Stimulated activated CD8-positive, alpha-beta memory T cell treated with anti-CD3 and anti-CD28 coated beads, Interleukin-7, amount 100 ng/mL, for 24 hours (primary cell): ENCODE measurements around the gene CAPZA2.
"Not testable (repeated sequence)": the region's sequence is repeated elsewhere in the genome, so short reads cannot be mapped to it uniquely, and the experiment has no call there.

Source experiments
- DNase-seq: peaks from one replicate; pipeline ENCODE4 v3.0.0-alpha.2; 2020; ENCODE audit warnings: low read depth

CAPZA2 gene

DNA sequence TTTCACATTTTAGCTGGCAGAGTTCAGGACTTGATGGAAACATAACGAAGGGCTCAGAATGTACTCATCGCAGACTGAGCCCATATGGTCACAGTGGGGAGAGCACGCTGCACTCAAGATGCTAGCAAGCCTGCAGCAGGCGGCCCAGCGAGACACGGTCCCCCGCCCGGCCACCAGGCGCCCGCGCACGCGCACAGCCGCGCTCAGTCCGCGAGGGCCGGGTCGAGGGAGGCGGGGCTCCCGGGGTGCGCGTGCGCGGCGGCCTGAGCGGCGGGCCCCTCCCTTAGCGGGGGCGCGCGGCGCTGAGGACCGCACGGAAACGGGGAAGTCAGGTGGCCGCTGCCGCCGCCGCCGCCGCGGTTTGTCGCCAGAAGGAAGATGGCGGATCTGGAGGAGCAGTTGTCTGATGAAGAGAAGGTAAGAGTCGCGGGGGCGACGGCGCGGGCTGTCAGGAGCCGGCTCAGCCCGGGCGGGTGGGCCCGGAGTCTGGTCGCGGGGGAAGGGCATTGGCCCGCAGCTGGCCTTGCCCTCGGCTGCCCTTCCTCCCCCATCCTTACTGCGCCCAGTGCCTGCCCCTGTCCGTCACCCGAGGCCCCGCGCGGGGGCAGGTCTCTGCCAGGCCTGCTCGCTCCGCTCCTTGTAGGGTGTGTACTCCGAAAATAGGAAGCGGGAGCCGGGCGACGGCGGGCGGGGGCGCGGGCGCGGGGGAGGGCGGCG is at the start of gene CAPZA2:
Gene CAPZA2 (plus strand): TSS at position 354 of the 717 bp plus-strand sequence. CDS start 25 bp downstream, at position 379.
- peak; percentile 83 for DNase-seq

DNA sequence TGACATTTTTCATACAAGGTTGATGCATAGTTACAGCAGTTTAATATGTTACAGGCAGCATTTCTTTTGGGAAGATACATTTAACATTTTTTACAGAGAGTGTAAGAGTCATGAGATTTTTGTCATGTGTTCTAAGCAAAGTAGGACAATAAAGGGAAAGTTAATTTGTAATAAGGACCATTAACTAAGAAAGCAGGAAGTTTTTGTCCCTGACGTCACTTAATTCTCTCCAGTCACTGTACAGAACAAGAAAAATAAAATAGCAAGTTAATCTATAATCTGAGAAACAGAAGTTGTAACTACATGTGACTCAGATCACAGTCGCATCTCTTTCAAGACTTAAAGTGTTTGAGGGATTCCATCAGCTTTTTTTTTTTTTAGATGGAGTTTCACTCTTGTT is 49.5 kb upstream of the CAPZA2 start:
- no peak for DNase-seq

DNA sequence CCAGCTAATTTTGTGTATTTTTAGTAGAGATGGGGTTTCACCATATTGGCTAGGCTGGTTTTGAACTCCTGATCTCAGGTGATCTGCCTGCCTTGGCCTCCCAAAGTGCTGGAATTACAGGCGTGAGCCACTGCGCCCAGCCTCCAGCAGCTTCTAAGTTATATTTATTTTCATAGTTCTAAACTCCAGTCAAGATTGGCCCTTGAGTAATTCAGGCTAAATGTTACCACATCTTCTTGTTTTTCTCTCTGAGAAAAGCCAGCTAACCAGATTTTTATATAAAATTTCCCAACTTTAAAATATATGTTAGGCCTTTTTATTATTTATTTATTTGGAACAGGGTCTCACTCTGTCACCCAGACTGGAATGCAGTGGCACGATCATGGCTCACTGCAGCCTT is 49.0 kb upstream of the CAPZA2 start:
- DNase-seq, result not testable (repeated sequence)

DNA sequence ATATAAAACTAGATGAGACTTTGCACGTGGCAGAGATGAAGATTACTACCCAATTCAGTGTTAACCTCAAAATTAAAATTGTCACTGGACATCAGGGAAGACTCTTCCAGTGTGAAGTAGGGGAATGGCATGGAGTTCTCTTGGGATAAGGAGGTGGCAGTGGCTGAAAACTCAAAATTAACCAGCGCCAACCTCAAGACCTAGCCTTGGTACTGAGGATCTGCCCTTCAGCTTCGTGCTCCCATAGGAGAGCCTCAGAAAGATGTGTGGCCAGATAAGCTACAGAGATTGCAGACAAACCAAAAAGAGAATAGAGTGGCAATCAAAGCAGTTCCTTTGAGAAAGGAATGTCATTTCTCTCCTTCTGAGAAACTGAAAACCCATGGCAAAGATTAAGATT is 47.3 kb upstream of the CAPZA2 start:
- DNase-seq, result no peak

DNA sequence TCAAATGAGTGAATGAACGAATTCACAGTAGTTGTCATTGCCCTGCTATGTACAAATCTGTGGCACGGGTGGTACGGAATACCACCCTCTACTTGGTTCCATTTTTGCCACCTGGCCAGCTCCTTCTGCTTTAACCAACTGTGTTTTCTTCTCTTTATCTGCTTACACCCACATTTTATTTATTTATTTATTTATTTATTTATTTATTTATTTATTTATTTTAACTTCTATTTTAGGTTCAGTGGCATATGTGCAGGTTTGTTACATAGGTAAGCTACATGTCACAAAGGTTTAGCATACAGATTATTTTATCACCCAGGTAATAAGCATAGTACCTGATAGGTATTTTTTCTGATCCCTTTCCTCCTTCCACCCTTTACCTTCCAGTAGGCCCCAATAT is 42.2 kb upstream of the CAPZA2 start:
- DNase-seq, result no peak

DNA sequence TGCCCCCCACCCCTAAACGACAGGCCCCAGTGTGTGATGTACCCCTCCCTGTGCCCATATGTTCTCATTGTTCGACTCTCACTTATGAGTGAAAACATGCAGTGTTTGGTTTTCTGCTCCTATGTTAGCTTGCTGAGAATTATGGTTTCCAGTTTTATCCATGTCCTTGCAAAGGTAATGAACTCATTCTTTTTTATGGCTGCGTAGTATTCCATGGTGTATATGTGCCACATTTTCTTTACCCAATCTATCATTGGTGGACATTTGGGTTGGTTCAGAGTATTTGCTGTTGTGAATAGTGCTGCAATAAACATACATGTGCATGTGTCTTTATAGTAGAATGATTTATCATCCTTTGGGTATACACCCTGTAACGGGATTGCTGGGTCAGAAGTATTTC is 40.7 kb upstream of the CAPZA2 start:
- DNase-seq, result not testable (repeated sequence)

DNA sequence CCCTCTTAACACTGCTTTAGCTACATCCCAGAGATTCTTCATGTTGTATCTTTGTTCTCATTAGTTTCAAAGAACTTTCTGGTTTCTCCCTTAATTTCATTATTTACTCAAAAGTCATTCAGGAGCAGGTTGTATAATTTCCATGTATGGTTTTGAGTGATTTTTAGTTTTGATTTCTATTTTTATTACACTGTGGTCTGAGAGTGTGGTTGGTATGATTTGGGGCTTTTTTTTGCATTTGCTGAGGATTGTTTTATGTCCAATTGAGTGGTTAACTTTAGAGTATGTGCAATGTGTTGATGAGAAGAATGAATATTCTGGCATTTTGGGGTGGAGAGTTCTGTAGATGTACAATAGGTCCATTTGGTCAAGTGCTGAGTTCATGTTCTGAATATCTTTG is 37.9 kb upstream of the CAPZA2 start:
- DNase-seq, result no peak

DNA sequence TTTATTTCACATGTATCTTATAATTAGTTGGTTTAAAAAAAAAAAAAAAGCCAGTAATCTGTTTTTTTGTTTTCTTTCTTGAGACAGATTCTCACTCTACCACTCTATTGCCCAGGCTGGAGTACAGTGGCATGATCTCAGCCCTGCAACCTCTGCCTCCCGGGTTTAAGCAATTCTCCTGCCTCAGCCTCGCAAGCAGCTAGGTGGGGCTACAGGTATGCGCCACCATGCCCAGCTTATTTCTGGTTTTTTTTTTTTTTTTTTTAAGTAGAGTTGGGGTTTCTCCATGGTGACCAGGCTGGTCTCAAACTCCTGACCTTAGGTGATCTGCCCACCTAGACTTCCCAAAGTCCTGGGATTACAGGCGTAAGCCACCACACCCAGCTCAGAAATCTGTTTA is 34.1 kb upstream of the CAPZA2 start:
- no peak for DNase-seq

DNA sequence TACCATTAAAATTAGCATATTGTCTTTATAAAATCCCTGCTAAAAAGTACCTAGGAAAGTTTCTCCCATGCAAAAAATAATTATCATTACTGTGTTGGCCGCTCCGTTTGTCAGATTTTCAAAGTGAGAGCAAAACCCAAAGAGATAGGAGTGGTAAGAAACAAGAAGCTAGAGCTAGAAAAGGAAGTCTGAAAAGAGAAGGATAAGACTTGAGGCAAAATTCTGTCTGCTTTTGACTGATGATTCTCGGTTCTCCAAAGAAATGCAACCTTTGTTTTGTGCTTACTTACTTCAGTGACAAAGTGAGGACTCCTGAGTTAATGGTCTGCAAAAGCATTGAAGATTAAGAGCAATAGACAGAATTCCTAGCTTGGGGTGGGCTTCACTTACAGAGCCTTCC is 33.3 kb upstream of the CAPZA2 start:
- DNase-seq, result no peak

DNA sequence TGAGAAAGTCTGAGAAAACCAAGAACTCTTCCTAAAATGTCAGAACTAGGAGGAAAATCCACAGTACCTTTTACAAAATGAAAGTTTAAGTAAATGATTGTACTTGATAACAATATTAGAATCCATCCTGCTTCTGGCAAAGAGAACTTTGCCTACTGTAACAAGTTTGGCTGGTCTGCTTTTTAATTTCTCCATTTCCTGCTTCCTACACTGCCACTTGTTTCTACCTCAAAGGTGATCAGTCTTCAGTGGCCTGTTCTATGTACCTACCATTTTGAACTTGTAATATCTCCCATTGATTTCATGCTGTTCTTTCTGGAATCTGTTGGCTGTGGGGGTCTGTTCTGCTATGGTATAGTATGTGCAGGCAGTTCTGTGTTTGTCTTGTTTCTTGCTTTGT is 32.9 kb upstream of the CAPZA2 start:
- no peak for DNase-seq

DNA sequence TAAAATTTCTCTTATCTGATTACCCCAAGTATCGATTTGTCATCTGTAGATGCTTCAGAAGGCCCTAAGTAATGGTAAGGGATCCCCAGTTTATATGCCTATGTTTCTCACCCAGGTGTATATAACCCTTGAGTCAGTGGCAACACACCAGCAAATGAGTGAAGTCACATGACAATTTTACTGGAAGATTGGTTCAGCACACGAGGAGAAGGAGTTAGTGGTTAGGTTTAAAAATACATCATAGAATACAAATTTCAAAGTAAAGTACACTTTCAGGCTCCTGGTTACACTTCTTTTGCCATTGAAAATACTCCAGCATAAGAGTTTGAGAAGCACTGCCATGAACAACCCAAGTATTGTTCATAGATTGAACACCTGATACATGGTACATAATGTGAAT is 29.7 kb upstream of the CAPZA2 start:
- no peak for DNase-seq

DNA sequence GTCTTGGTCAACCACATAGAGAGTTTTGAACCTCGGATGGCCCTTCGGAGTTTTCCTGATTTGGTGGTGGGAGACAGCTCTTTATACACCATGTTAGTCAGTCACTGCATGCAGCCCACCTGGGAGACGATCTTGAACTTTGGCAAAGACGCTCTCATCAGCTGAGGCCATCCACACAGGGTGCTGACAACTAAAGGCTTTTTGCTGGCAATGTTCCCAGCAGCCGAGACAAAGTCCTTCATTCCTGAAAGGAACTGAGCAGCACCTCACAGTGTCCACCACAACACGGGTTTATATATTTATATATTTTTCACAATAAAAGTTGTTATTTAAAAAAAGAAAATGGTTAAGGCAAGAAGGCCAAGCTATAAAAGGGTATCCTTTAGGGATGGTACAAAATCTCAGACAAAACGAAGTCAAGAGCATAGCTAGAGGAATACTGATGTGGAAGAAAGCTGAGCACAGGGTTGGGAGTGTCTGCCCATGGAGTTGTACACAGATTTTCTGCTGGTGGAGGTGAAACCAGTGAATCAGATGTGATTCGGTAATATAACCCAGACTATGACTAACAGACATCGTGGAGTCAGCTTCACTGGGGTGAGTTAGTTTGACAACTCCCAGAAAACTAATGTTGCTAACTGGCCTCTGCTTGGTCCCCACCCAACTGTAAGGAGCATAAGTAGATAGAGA is 27.4 kb upstream of the CAPZA2 start:
- no peak for DNase-seq

DNA sequence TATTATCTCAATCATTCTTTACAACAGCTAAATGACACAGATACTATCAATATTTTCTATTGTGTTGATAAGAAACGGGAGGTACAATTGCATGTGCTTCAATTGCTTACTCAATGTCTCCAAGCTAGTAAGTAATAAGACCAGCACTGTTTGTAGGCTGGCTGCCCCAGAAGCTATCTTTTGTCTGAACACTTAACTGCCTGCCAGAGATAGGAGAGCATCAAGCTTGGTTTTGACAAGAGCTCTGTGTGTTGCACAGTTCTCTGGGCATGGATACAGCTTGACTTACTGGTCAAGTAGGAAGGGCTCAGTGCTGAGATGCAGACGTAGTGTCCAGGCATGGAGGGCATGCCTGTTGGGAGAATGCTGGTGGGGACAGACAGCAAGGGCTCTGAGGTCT is 26.3 kb upstream of the CAPZA2 start:
- DNase-seq, result no peak

DNA sequence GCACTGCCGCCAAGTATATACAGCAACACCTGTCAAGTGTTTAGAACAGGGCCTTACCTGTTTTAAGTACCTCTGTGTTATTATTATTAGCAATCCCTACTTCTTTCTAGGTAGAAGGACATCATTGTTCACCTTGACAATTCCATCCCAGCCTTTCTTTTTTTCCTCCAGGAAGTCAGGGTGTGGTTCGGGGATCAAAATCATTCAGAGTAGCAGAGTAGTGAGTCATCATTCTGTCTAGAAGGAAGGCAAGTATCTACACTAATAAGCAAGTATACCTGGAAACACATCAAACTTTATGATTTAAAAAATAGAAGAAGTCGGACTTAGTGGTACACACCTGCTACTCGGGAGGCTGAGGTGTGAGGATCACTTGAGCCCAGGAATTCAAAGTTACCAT is 25.5 kb upstream of the CAPZA2 start:
- DNase-seq, result no peak

DNA sequence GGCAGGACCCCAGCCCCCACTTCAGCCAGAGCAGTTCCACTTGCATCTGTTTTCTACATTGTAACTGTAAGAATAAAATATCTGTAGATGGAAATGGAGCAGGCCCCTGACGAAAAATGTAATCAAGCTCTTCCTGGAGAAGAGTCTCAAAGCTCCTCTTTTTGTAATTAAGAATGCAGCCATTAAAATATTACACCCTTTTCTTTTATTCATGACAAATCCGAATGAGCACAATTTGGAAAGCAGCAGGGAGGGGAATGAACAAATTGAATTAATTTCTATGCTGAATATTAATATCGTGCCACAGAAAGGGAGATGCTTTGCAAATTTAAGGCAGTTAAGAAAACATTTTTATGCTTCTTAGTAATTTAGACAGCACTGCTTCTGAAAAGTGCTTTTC is 24.8 kb upstream of the CAPZA2 start:
- DNase-seq, result no peak

DNA sequence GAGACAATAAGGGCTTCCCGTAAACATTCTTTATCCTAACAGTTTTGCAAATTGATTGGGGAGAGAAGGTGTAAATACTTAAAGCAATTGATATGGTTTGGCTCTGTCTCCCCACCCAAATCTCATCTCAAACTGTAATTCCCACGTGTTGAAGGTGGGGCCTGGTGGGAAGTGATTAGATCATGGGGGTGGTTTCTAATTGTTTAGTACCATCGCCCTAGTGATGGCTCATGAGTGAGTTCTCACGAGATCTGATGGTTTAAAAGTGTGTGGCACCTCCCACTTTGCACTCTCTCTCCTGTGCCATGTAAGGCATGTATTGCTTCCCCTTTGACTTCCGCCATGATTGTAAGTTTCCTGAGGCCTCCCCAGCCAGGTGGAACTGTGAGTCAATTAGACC is 22.1 kb upstream of the CAPZA2 start:
- no peak for DNase-seq

DNA sequence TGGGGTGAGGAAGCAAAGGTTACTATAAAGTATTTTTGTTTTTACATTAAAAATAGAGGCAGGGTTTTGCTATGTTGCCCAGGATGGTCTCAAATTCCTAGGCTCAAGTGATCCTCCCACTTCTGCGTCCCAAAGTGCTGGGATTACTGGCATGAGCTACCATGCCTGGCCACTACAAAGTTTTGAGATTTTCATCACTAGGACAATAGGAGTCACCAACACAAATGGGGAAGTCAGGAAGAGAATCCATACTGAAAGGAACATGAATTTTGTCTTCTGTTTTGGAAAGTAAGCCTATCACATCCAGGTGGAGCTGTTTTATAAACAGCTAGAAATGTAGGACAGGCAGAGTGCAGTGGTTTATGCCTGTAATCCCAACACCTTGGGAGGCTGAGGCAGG is 20.0 kb upstream of the CAPZA2 start:
- no peak for DNase-seq

DNA sequence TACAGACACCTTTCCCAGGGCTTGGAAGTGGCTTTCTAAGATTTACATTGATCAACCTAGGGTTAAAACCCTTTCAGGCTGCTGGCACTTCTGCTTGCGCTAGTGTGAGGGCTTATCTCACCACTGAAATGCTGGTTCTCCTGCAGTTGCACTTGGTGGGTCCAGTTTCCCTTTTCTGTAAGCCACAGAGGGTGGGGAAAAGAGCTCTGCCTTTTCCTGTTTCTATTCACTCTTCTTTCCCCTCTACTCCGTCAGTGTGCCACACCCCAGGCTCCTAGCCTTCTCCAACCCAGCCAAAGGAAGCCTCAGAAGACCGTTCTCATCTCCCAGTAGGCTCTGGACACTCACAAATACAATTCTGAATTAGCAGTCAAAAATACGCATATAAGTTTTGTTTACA is 19.0 kb upstream of the CAPZA2 start:
- DNase-seq, result no peak

DNA sequence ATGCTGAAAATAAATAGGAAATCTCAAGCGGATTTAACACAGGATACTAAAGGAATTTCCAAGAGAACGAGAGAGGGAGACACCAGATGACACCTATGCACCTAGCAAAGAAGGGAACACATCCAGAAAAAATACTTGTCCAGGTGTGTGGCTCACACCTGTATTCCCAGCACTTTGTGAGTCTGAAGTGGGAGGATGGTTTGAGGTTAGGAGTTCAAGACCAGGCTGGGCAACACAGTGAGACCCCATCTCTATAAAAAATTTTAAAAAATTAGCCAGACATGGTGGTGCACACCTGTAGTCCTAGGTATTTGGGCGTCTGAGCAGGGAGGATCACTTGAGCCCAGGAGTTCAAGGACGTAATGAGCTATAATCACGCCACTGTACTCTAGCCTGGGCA is 11.2 kb upstream of the CAPZA2 start:
- DNase-seq, result no peak

DNA sequence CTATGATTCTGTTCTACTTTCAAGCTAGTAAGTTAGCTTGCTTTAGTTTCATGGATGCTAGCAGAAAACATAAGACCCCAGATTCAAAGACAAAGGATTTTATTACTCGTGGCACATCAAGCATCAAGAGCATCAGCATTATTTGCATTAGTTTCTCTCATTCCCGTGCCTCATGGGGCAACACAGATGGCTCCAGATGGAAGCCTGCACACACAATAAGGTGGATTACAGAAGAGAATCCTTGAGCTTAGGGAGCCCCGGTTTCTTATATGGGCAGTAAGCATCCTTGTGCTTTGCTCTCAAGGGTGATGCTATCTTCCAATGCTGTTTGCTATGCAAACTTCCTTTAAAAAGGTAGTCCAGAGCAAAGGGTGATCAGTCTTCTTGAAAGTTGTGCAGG is 10.7 kb upstream of the CAPZA2 start:
- no peak for DNase-seq

DNA sequence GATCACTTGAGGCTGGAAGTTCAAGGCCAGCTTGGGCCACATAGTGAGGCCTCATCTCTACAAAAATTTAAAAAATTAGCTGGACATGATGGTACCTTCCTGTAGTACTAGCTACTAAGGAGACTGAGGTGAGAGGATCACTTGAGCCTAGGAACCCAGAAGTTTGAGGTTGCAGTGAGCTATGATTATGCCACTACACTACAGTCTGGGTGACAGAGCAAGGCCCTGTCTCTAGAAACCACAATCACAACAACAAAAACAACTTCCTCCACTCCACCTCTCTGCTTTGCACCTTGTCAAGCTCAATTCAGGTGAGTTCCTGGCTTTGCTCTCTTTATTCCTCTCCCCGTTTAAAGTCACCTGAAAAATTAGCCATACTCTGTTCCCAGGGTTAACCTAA is 8.3 kb upstream of the CAPZA2 start:
- DNase-seq, result no peak

DNA sequence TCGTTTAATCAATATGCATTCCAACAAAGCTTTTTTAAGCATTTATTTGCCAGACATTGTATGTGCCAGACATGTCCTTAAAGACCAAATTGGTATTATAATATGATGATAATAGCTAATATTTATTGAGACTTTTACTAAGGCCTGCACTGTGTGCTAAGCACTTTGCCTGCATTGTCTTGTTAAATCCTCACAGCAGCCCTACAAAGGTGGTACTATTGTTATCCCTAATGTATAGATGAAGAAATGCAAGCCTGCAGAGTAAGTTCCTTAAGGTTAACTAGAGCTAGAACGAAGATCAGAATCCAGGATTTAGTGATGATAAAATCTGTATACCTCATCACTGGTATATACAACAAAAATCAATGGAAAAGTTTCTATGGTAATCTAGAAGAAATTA is 5.3 kb upstream of the CAPZA2 start:
- DNase-seq, result no peak

DNA sequence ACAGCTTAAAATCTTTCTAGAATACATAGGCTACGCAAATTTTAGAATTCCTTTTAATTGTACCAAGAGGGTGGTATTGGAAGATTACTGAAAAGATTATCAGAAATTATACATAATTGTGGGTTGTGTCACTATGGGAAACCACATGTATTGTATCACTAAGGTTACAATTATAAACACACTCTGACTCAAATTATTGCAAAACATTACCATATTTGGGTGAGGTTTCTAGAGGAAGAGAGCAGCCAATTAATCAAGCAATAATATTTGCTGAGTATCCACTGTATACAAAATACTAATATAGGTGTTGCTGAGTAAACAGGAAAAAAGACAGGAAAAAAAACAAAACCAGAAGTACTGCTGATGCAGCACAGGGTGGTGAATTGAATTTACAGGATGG is 3.1 kb upstream of the CAPZA2 start:
- no peak for DNase-seq

DNA sequence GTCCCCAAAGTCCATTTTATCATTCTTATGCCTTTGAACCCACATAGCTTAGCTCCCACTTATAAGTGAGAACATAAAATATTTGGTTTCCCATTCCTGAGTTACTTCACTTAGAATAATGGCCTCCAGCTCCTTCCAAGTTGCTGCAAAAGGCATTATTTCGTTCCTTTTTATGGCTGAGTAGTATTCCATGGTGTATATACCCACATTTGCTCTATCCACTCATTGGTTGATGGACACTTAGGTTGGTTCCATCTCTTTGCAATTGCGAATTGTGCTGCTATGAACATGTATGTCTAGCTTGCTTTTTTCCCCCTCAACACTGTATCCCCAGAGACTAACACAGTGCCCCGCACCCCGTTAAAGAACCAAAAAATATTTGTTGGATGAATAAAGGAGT is 670 bp upstream of the CAPZA2 start:
- no peak for DNase-seq
